NCI-H446 (cell line): ENCODE results near the gene ATG10.
"Not testable (repeated sequence)": the region's sequence is repeated elsewhere in the genome, so short reads cannot be mapped to it uniquely, and the experiment has no call there.

Experiments used
- DNase-seq, 2 experiments: peaks; one replicate each; lab custom pipeline; 2025; lab: John Stamatoyannopoulos, UW

The ATG10 gene

GRCh38 chr5:82129723-82130285 lies 158.0 kb downstream of the ATG10 start:
- no peak for DNase-seq

DNA sequence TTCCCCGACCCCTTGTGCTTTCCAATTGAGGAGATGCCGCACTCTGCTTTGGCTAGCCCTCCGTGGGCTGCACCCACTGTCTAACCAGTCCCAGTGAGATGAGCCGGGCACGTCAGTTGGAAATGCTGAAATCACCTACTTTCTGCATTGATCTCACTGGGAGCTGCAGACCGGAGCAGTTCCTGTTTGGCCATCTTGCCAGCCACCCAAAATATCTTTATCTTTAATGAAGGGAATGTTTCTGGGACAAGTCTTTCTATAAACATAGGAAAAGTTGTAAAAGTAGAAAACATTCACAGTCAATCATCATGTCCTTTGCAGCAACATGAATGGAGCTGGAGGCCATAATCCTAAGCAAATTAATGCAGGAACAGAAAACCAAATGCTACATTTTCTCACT lies 158.8 kb downstream of the ATG10 start:
- no peak for DNase-seq

DNA sequence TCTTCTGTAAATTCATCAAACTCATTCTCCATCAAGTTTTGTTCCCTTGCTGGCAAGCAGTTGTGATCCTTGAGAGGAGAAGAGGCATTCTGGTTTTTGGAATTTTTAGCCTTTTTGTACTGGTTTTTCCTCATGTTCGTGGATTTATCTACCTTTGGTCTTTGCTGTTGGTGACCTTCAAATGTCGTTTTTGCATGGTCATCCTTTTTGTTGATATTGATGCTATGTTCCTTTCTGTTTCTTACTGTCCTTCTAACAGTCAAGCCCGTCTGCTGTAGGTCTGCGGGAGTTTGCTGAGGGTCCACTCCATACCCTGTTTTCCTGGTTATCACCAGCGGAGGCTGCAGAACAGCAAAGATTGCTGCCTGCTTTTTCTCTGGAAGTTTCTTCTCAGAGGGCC lies 165.4 kb downstream of the ATG10 start:
- DNase-seq, result no peak

DNA sequence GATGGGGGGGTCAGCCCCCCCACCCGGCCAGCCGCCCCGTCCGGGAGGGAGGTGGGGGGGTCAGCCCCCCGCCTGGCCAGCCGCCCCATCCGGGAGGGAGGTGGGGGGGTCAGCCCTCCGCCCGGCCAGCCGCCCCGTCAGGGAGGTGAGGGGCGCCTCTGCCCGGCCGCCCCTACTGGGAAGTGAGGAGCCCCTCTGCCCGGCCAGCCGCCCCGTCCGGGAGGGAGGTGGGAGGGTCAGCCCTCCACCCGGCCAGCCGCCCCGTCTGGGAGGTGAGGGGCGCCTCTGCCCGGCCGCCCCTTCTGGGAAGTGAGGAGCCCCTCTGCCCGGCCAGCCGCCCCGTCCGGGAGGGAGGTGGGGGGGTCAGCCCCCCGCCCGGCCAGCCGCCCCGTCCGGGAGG lies 168.0 kb downstream of the ATG10 start:
- not testable (repeated sequence) for DNase-seq

DNA sequence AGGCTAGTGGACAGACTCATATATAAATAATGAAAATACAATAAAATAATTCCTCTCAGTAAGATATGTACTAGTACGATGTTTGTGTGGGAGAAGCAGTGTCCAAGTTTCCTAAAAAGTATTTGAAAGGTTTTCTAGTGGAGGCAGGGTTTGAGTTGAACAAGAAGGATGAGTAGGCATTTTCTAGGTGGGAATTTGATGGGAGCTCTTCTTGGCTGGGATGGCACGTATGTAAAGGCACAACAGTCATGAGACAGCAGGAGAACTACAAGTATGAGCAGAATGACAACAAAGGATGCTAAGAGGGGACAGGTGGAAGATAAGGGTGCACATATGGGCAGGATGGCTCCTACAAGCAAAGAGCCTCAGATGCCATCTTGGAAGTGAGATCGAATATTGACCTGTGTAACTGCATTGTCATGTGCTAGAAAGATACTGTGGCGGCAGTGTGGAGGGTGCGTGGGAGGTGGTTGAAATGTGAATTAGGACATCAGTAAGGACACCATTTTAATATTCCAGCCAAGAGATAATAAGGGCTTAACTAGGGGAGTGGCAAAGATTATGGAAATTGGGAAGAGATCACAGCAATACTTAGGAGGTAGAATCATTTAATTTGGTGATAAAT lies 170.5 kb downstream of the ATG10 start:
- no peak for DNase-seq

DNA sequence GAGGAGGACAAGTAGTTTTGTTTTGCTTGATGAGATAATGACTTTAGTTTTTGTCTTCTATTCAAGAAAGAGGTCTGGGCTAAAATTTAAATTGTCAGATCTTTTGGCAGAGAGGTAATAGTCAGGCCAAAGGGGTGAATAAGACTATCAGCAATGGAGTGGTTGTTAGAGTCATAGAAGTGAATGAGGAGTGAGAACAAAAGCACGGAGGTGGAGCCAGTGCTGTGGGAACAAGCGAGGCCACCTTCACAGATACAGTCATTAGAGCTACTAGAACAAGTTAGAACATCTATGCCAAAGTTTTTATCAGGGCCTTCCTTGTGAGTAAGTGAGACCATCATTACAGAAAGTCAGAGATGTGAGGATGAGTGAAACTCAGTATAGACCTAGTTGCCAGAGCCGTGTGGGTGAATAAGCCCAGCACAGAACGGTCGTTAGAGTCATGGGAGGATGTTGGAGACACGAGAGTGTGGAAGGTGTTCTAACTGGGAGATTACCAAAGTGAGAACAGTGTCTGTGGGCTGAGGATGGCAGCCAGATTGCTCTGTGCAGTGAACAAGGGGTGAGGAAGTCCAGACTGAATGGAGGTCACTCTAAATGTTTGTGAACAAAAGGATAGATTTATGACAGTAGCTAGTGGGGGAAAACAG lies 171.2 kb downstream of the ATG10 start:
- DNase-seq, result no peak

DNA sequence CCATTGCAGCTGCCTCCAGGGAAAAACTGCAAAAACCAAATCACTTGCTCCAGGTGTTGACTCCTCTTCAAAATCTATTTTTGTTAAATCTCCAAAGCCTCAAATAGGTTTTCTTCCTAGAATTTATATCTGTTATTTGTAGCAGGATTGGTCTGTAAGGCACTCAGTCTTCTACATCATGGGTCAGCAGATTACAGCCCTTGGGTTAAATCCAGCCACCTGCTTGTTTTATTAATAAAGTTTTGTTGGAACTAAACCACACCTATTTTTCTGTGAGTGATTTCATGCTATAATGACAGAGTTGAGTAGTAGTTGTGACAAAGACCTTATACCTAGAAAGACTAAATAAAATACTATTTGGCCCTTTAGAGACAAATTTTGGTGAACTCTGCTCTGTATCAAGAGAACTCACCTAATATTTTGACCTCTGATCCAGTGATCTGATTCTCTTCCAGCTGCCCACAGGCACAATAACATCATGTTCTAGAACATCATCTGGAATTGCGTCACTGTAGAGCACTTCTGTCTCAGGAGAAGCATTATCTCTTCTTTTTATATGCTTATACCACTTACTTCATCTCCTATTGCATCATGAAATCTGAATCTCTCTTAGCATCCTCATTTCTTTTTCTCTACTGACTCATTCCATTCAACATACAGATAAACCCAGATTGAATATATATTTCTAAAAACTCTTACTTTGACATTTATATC lies 176.2 kb downstream of the ATG10 start:
- no peak for DNase-seq

- no peak for DNase-seq
Observed at GRCh38 chr5:82149434-82149833, 177.6 kb downstream of the ATG10 start.

DNA sequence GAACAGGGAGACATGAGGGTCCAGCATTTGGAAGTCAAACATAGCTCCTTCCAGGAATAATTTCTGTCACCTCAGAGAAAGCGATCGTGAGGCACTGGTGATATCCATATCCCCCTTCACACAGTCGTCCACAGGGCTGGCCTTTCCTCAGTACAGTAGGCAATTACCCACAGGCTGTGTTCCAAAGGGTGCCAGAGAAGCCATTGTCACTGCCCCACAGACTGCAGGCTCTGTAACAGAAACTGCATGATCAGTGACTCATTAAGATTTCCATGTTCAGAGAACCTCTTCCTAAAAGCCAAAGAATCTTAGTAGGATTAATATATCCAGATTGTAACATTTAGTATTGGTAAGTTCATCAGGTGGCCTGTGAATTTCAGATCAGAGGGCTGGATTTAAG lies 178.7 kb downstream of the ATG10 start:
- DNase-seq, result no peak

GRCh38 chr5:82151204-82151603 lies 179.4 kb downstream of the ATG10 start:
- DNase-seq, result no peak

- DNase-seq, result no peak
Observed at GRCh38 chr5:82151662-82152061, 179.8 kb downstream of the ATG10 start.

- DNase-seq, result no peak
Observed at GRCh38 chr5:82152978-82153481, 181.2 kb downstream of the ATG10 start.

- DNase-seq, result no peak
Observed at GRCh38 chr5:82154776-82155175, 183.0 kb downstream of the ATG10 start.

DNA sequence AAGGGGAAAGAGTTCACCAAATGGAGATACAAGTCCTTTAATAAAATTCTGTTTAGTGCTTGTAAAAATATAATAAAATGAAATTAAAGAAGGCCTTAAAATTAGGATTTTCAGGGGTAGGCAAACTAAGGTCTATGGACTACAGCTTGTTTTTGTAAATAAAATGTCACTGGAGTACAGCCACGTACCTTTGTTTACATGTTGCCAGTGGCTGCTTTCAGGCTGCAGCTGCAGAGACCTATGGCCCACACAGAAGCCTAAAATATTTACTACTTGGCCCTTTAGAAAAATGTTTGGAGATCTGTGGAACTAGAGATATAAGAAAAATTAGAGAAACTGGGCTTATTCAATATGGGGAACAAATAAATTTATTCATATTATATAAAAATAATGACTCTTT lies 183.5 kb downstream of the ATG10 start:
- no peak for DNase-seq

- DNase-seq, result no peak
Observed at GRCh38 chr5:82156874-82157273, 185.1 kb downstream of the ATG10 start.

- no peak for DNase-seq
Observed at GRCh38 chr5:82158755-82159413, 187.1 kb downstream of the ATG10 start.

GRCh38 chr5:82160948-82161347 lies 189.1 kb downstream of the ATG10 start:
- no peak for DNase-seq

- no peak for DNase-seq
Observed at GRCh38 chr5:82162573-82162972, 190.8 kb downstream of the ATG10 start.

- no peak for DNase-seq
Observed at GRCh38 chr5:82163452-82164175, 191.8 kb downstream of the ATG10 start.

- DNase-seq, result peak; percentile 34 to 62
Observed at GRCh38 chr5:82164176-82164976, 192.6 kb downstream of the ATG10 start.
